Nephron (organoid): ENCODE measurements around the gene TDRKH.

Experiments used
- H3K27ac Mint-ChIP-seq, 3 experiments: 2 replicates each; pipeline ENCODE4 v1.8.0; 2020; ENCODE audit warnings: mixed read lengths in 3 of 3, mild to moderate bottlenecking in 2 of 3, moderate library complexity in 1 of 3
- H3K27me3 Mint-ChIP-seq: 2 replicates; pipeline ENCODE4 v1.8.0; 2021; ENCODE audit warnings: low read depth, mild to moderate bottlenecking, moderate library complexity, mixed read lengths
- H3K36me3 Mint-ChIP-seq: 2 replicates; pipeline ENCODE4 v1.8.0; 2020; ENCODE audit warnings: low read depth, mixed read lengths
- H3K4me1 Mint-ChIP-seq: 2 replicates; pipeline ENCODE4 v1.8.0; 2020; ENCODE audit warnings: mixed read lengths
- H3K4me3 Mint-ChIP-seq, 3 experiments: 2 replicates each; pipeline ENCODE4 v1.8.0; 2020; ENCODE audit warnings: mild to moderate bottlenecking in 3 of 3, mixed read lengths in 3 of 3, moderate library complexity in 2 of 3
- H3K9me3 Mint-ChIP-seq: 2 replicates; pipeline ENCODE4 v1.8.0; 2020; ENCODE audit warnings: mixed read lengths
- CTCF ChIP-seq, 3 experiments: fragments of 200-600 bp; sonication (generic); IDR thresholded peaks; one replicate each; pipeline ENCODE4 v1.5.0; 2021; ENCODE audit warnings: antibody characterized with exemption in 3 of 3; ENCODE audit not compliant: unreplicated experiment in 3 of 3

TDRKH gene

GRCh38 chr1:151819976-151820623 lies 29.8 kb upstream of the TDRKH start:
- Mint-ChIP-seq H3K4me1 (peaks cover 19% of the 10 kb centered on the region), H3K4me3 (no peak overlapping the region), H3K9me3 (no peaks in the 10 kb centered on the region), H3K27me3 (peaks cover 31% of the 10 kb centered on the region), H3K27ac (no peak overlapping the region), H3K36me3 (no peaks in the 10 kb centered on the region)
- no peak for TF ChIP-seq CTCF (IDR thresholded peaks at IDR 0.05; ENCODE audit: unreplicated experiment in 3 of 3)

DNA sequence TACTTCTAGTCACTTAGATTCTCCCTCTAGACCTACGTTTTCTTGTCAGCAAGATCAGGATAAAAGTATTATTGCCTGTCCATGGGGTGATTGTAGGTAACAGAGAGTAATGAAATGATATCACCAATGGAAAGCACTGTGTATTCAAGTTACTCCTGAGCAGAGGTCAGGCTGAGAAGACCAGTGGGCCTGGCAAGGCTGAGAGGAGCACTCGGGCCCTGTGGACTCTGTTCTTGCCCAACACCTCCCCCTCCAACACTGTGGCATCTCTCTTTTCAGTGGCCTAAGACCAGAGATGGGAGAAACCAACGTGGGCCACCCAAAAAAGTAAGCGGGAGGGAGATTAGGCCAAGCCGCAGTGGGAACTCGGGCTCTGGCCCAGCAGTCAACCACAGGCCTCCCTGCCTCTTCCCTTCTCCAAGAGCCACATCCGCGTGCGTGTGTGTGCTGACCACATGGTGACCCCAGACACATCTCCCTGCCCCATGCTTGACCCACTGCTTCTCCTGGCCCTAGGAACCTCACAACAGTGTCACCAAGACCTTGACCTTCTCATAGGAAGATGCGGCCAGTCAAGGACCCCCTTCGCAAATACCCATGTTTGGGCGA lies 29.0 kb upstream of the TDRKH start:
- H3K27me3 Mint-ChIP-seq = peaks cover 29% of the 10 kb centered on the region
- no peaks in the 10 kb centered on the region for H3K9me3 Mint-ChIP-seq
- no peak for TF ChIP-seq CTCF (IDR thresholded peaks at IDR 0.05; ENCODE audit: unreplicated experiment in 3 of 3)
- H3K4me3 Mint-ChIP-seq = no peak overlapping the region
- no peaks in the 10 kb centered on the region for H3K36me3 Mint-ChIP-seq
- peaks cover 11% of the 10 kb centered on the region for H3K4me1 Mint-ChIP-seq
- H3K27ac Mint-ChIP-seq = no peak overlapping the region

DNA sequence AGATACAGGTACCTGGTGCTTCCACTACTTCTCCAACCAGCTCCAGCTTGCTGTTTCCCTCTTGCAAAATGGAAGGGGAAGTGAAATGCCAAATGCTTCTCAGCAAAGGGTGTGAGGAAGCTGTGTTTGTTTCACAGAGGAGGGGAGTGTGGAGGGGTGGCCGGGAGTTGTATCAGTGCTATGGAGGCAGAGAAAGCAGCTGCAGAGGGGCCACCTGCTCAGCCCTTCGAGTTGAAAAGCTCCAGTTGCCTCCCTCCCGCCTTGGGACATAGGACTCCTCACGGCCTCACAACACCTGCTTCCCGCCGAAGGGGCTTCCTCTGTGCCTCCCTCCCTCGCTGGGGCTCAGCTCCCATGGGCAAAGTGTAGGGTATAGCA lies 27.0 kb upstream of the TDRKH start:
- H3K36me3 Mint-ChIP-seq = no peaks in the 10 kb centered on the region
- no peak overlapping the region for H3K27ac Mint-ChIP-seq
- H3K4me3 Mint-ChIP-seq = peak overlapping the region in 1 of 3 experiments; percentile 37
- H3K9me3 Mint-ChIP-seq = no peaks in the 10 kb centered on the region
- peaks cover 11% of the 10 kb centered on the region for H3K4me1 Mint-ChIP-seq
- TF ChIP-seq CTCF (IDR thresholded peaks at IDR 0.05; ENCODE audit: unreplicated experiment in 3 of 3) = no peak
- H3K27me3 Mint-ChIP-seq = peaks cover 35% of the 10 kb centered on the region

GRCh38 chr1:151816548-151817352 lies 26.4 kb upstream of the TDRKH start:
- H3K27ac Mint-ChIP-seq = no peak overlapping the region
- no peak for TF ChIP-seq CTCF (IDR thresholded peaks at IDR 0.05; ENCODE audit: unreplicated experiment in 3 of 3)
- H3K9me3 Mint-ChIP-seq = no peaks in the 10 kb centered on the region
- H3K4me1 Mint-ChIP-seq = peaks cover 11% of the 10 kb centered on the region
- no peak overlapping the region for H3K4me3 Mint-ChIP-seq
- H3K27me3 Mint-ChIP-seq = peaks cover 35% of the 10 kb centered on the region
- no peaks in the 10 kb centered on the region for H3K36me3 Mint-ChIP-seq

GRCh38 chr1:151815716-151816327 lies 25.5 kb upstream of the TDRKH start:
- no peak for TF ChIP-seq CTCF (IDR thresholded peaks at IDR 0.05; ENCODE audit: unreplicated experiment in 3 of 3)
- Mint-ChIP-seq H3K4me3 (no peak overlapping the region), H3K4me1 (peaks cover 11% of the 10 kb centered on the region), H3K27ac (no peak overlapping the region), H3K36me3 (no peaks in the 10 kb centered on the region), H3K27me3 (peaks cover 36% of the 10 kb centered on the region), H3K9me3 (no peaks in the 10 kb centered on the region)
